ENCODE data around the gene CHDH.

CHDH gene

GRCh38 chr3:53788038-53788437 is 58.2 kb downstream of the CHDH start:
- no peaks in the 10 kb centered on the region for H3K27me3 ChIP-seq (ENCODE audit: insufficient read depth, poor library complexity, severe bottlenecking)
- DNase-seq (ENCODE audit: low spot score) (no peak), ATAC-seq (ENCODE audit: low read depth) (no peak)
- H3K9me3 ChIP-seq (ENCODE audit: severe bottlenecking) = no peaks in the 10 kb centered on the region
- no peak overlapping the region for H3K27ac ChIP-seq (ENCODE audit: poor library complexity, severe bottlenecking)
- H3K36me3 ChIP-seq (ENCODE audit: low read depth) = no peaks in the 10 kb centered on the region
- H3K4me3 ChIP-seq (ENCODE audit: severe bottlenecking) = no peak overlapping the region
- H3K4me1 ChIP-seq (ENCODE audit: insufficient read depth, poor library complexity, severe bottlenecking) = no peaks in the 10 kb centered on the region
- TF ChIP-seq CTCF (IDR thresholded peaks at IDR 0.05; ENCODE audit: poor library complexity, severe bottlenecking) = no peak

GRCh38 chr3:53787016-53787415 is 59.2 kb downstream of the CHDH start:
- Histone ChIP-seq H3K4me3 (ENCODE audit: severe bottlenecking) (no peak overlapping the region), H3K9me3 (ENCODE audit: severe bottlenecking) (no peaks in the 10 kb centered on the region), H3K4me1 (ENCODE audit: insufficient read depth, poor library complexity, severe bottlenecking) (no peaks in the 10 kb centered on the region), H3K36me3 (ENCODE audit: low read depth) (no peaks in the 10 kb centered on the region), H3K27ac (ENCODE audit: poor library complexity, severe bottlenecking) (no peak overlapping the region), H3K27me3 (ENCODE audit: insufficient read depth, poor library complexity, severe bottlenecking) (no peaks in the 10 kb centered on the region)
- no peak for DNase-seq (ENCODE audit: low spot score)
- no peak for TF ChIP-seq CTCF (IDR thresholded peaks at IDR 0.05; ENCODE audit: poor library complexity, severe bottlenecking)
- no peak for ATAC-seq (ENCODE audit: low read depth)

GRCh38 chr3:53780806-53781205 is 65.4 kb downstream of the CHDH start:
- H3K4me1 ChIP-seq (ENCODE audit: insufficient read depth, poor library complexity, severe bottlenecking) = no peaks in the 10 kb centered on the region
- no peak for DNase-seq (ENCODE audit: low spot score)

GRCh38 chr3:53780171-53780570 is 66.0 kb downstream of the CHDH start:
- H3K4me1 ChIP-seq (ENCODE audit: insufficient read depth, poor library complexity, severe bottlenecking) = no peaks in the 10 kb centered on the region
- H3K27ac ChIP-seq (ENCODE audit: poor library complexity, severe bottlenecking) = no peak overlapping the region
- no peaks in the 10 kb centered on the region for H3K36me3 ChIP-seq (ENCODE audit: low read depth)
- ATAC-seq (ENCODE audit: low read depth) (no peak), DNase-seq (ENCODE audit: low spot score) (no peak)
- H3K4me3 ChIP-seq (ENCODE audit: severe bottlenecking) = no peak overlapping the region
- no peak for TF ChIP-seq CTCF (IDR thresholded peaks at IDR 0.05; ENCODE audit: poor library complexity, severe bottlenecking)
- no peaks in the 10 kb centered on the region for H3K9me3 ChIP-seq (ENCODE audit: severe bottlenecking)
- no peaks in the 10 kb centered on the region for H3K27me3 ChIP-seq (ENCODE audit: insufficient read depth, poor library complexity, severe bottlenecking)

More at GRCh38 chr3:53780806-53781205, 65.4 kb downstream of the CHDH start:
- no peaks in the 10 kb centered on the region for H3K36me3 ChIP-seq (ENCODE audit: low read depth)
- H3K27ac ChIP-seq (ENCODE audit: poor library complexity, severe bottlenecking) = no peak overlapping the region
- no peaks in the 10 kb centered on the region for H3K27me3 ChIP-seq (ENCODE audit: insufficient read depth, poor library complexity, severe bottlenecking)
- H3K9me3 ChIP-seq (ENCODE audit: severe bottlenecking) = no peaks in the 10 kb centered on the region
- ATAC-seq (ENCODE audit: low read depth) = no peak
- no peak for TF ChIP-seq CTCF (IDR thresholded peaks at IDR 0.05; ENCODE audit: poor library complexity, severe bottlenecking)
- no peak overlapping the region for H3K4me3 ChIP-seq (ENCODE audit: severe bottlenecking)

- no peaks in the 10 kb centered on the region for H3K9me3 ChIP-seq (ENCODE audit: severe bottlenecking)
- no peak for TF ChIP-seq CTCF (IDR thresholded peaks at IDR 0.05; ENCODE audit: poor library complexity, severe bottlenecking)
- ATAC-seq (ENCODE audit: low read depth) = no peak
- H3K27me3 ChIP-seq (ENCODE audit: insufficient read depth, poor library complexity, severe bottlenecking) = no peaks in the 10 kb centered on the region
- no peak for DNase-seq (ENCODE audit: low spot score)
- H3K36me3 ChIP-seq (ENCODE audit: low read depth) = no peaks in the 10 kb centered on the region
- no peak overlapping the region for H3K4me3 ChIP-seq (ENCODE audit: severe bottlenecking)
- H3K4me1 ChIP-seq (ENCODE audit: insufficient read depth, poor library complexity, severe bottlenecking) = no peaks in the 10 kb centered on the region
- H3K27ac ChIP-seq (ENCODE audit: poor library complexity, severe bottlenecking) = no peak overlapping the region
Measured at GRCh38 chr3:53778153-53778552, 68.1 kb downstream of the CHDH start.
